Measurements from ENCODE around the gene KAT5. TPM values are rescaled to one million over a fixed set of nuclear protein-coding genes. Genes with fewer than 3 reads are reported as not detected.

Gene KAT5
- total and polyA plus RNA-seq, 2 experiments from 2014 or later = 33.3 to 34.8 TPM

GRCh38 chr11:65695459-65696241, 16.4 kb upstream of the KAT5 start (continued):
- no peak for TF ChIP-seq ZNF462 (CRISPR knock-in tag; IDR thresholded peaks at IDR 0.05)
- no peak for TF ChIP-seq ETS1 (IDR thresholded peaks at IDR 0.05)
- TF ChIP-seq NANOG (IDR thresholded peaks at IDR 0.05; ENCODE audit: borderline replicate concordance) = no peak
- TF ChIP-seq ZNF114 (CRISPR knock-in tag; IDR thresholded peaks at IDR 0.05) = no peak

GRCh38 chr11:65696802-65697552, 15.1 kb upstream of the KAT5 start:
- H3K36me3 ChIP-seq (ENCODE audit: insufficient read depth) = no peaks in the 10 kb centered on the region
- Mint-ChIP-seq H3K9me3 (peaks cover 12% of the 10 kb centered on the region), H3K36me3 (ENCODE audit: low read depth) (no peaks in the 10 kb centered on the region), H3K4me1 (peaks cover 8% of the 10 kb centered on the region), H3K4me3 (no peak overlapping the region), H3K27ac (no peak overlapping the region), H3K27me3 (ENCODE audit: insufficient read depth, low read depth, poor library complexity) (peaks cover 4% of the 10 kb centered on the region)
- no peaks in the 10 kb centered on the region for H3K27me3 ChIP-seq (ENCODE audit: insufficient read depth)
- DNase-seq (ENCODE audit: low spot score) = no peak
- H3K4me1 ChIP-seq (ENCODE audit: insufficient read depth) = no peaks in the 10 kb centered on the region
- no peaks in the 10 kb centered on the region for H3F3A ChIP-seq (replicated peaks; ENCODE audit: low read depth)
- H2AFZ ChIP-seq = no peak overlapping the region
- H3K79me2 ChIP-seq (replicated peaks; ENCODE audit: insufficient read depth) = no peaks in the 10 kb centered on the region
- no peak overlapping the region for H3K27ac ChIP-seq (ENCODE audit: low read depth)
- no peaks in the 10 kb centered on the region for H4K20me1 ChIP-seq (replicated peaks; ENCODE audit: insufficient read depth)
- H3K4me3 ChIP-seq = no peak overlapping the region
- H3K4me2 ChIP-seq = no peak overlapping the region
- no peak for ATAC-seq
- H3K9me2 ChIP-seq (ENCODE audit: insufficient read depth) = no peaks in the 10 kb centered on the region; the same call in 1 of the 2 replicates
- no peak for TF ChIP-seq CTCF (conservative IDR thresholded peaks at IDR 0.05; ENCODE audit: low read depth in 2 of 2)
- TF ChIP-seq ZNF114 (CRISPR knock-in tag; IDR thresholded peaks at IDR 0.05) = no peak
- no peak for TF ChIP-seq STAT1 (IDR thresholded peaks at IDR 0.05; ENCODE audit: unreplicated experiment)
- no peak for TF ChIP-seq ETS1 (IDR thresholded peaks at IDR 0.05)
- no peak for TF ChIP-seq EZH2phosphoT487 (IDR thresholded peaks at IDR 0.05; ENCODE audit: unreplicated experiment)
- TF ChIP-seq CREB1 (CRISPR knock-in tag; IDR thresholded peaks at IDR 0.05; ENCODE audit: low read depth) = no peak
- TF ChIP-seq JUNB (IDR thresholded peaks at IDR 0.05; ENCODE audit: unreplicated experiment) = no peak
- TF ChIP-seq ZNF331 (CRISPR knock-in tag; IDR thresholded peaks at IDR 0.05; ENCODE audit: low read depth) = no peak
- TF ChIP-seq NANOG (IDR thresholded peaks at IDR 0.05; ENCODE audit: borderline replicate concordance) = no peak
- no peak for TF ChIP-seq POLR2AphosphoS5 (IDR thresholded peaks at IDR 0.05; ENCODE audit: low read depth)
- no peak for TF ChIP-seq EZH2 (IDR thresholded peaks at IDR 0.05; ENCODE audit: low read depth, unreplicated experiment)

Measured in GM23338 (cell line).